Kidney capillary endothelial cell (primary cell): ENCODE data around the gene TMC1.

ENCODE experiments used
- DNase-seq: peaks from one replicate; pipeline ENCODE4 v3.0.0-alpha.2; 2018; ENCODE audit warnings: low spot score

The TMC1 gene

GRCh38 chr9:72526901-72527800, 5.7 kb downstream of the TMC1 start:
- DNase-seq, result peak; percentile 83

- DNase-seq, result no peak
These were observed 6.4 kb downstream of the TMC1 start for GRCh38 chr9:72527801-72528195.

- DNase-seq, result no peak
These were observed 8.1 kb downstream of the TMC1 start for GRCh38 chr9:72529531-72529930.

GRCh38 chr9:72533322-72533721, 11.9 kb downstream of the TMC1 start:
- no peak for DNase-seq

- no peak for DNase-seq
These were observed 13.5 kb downstream of the TMC1 start for GRCh38 chr9:72534931-72535330.

- DNase-seq, result no peak
These were observed 15.7 kb downstream of the TMC1 start for GRCh38 chr9:72537011-72537545.

- DNase-seq, result no peak
These were observed 16.3 kb downstream of the TMC1 start for GRCh38 chr9:72537671-72538070.

GRCh38 chr9:72538921-72539702, 17.7 kb downstream of the TMC1 start:
- DNase-seq, result no peak

GRCh38 chr9:72539824-72540347, 18.5 kb downstream of the TMC1 start:
- no peak for DNase-seq

- DNase-seq, result no peak
These were observed 19.0 kb downstream of the TMC1 start for GRCh38 chr9:72540348-72540873.

GRCh38 chr9:72542537-72542833, 21.1 kb downstream of the TMC1 start:
- peak; percentile 34 for DNase-seq

- DNase-seq, result no peak
These were observed 21.5 kb downstream of the TMC1 start for GRCh38 chr9:72542917-72543316.

- no peak for DNase-seq
These were observed 29.9 kb downstream of the TMC1 start for GRCh38 chr9:72551306-72551705.

- no peak for DNase-seq
These were observed 30.9 kb downstream of the TMC1 start for GRCh38 chr9:72552356-72552755.

- no peak for DNase-seq
These were observed 32.8 kb downstream of the TMC1 start for GRCh38 chr9:72554221-72554641.

- DNase-seq, result peak; percentile 90
These were observed 36.1 kb downstream of the TMC1 start for GRCh38 chr9:72557549-72557948.

GRCh38 chr9:72560086-72560485, 38.7 kb downstream of the TMC1 start:
- no peak for DNase-seq

GRCh38 chr9:72563806-72564205, 42.4 kb downstream of the TMC1 start:
- no peak for DNase-seq

- no peak for DNase-seq
These were observed 43.3 kb downstream of the TMC1 start for GRCh38 chr9:72564479-72565281.

GRCh38 chr9:72565535-72565934, 44.1 kb downstream of the TMC1 start:
- no peak for DNase-seq

- DNase-seq, result no peak
These were observed 52.9 kb downstream of the TMC1 start for GRCh38 chr9:72574156-72574810.
